H9 (cell line): Measurements from ENCODE around the gene SNUPN. TPM values are rescaled to one million over a fixed set of nuclear protein-coding genes. Genes with fewer than 3 reads are reported as not detected.

ENCODE experiments used
- DNase-seq: peaks from one replicate; pipeline ENCODE4 v3.0.0-alpha.2; 2017
- H2AFZ ChIP-seq: one replicate; pipeline ENCODE4 v1.6.1; 2013; ENCODE audit warnings: mild to moderate bottlenecking, low read length, control low read depth, moderate library complexity
- H2AK5ac ChIP-seq: 2 replicates; pipeline ENCODE4 v1.6.1; 2013; ENCODE audit warnings: low read length, control low read depth, mixed read lengths; ENCODE audit not compliant: insufficient read length
- H2BK120ac ChIP-seq: one replicate; pipeline ENCODE4 v1.6.1; 2013; ENCODE audit warnings: low read depth, mild to moderate bottlenecking, low read length, control low read depth, inconsistent platforms; ENCODE audit not compliant: poor library complexity, severe bottlenecking
- H2BK12ac ChIP-seq: 2 replicates; pipeline ENCODE4 v1.6.1; 2013; ENCODE audit warnings: low read length, control low read depth, mixed read lengths, low read depth; ENCODE audit not compliant: insufficient read length
- H2BK15ac ChIP-seq: 2 replicates; pipeline ENCODE4 v1.6.1; 2013; ENCODE audit warnings: low read depth, low read length, control low read depth
- H2BK20ac ChIP-seq: one replicate; pipeline ENCODE4 v1.6.1; 2013; ENCODE audit warnings: low read depth, mild to moderate bottlenecking, low read length, control low read depth, inconsistent platforms; ENCODE audit not compliant: poor library complexity, severe bottlenecking
- H2BK5ac ChIP-seq: 2 replicates; pipeline ENCODE4 v1.6.1; 2013; ENCODE audit warnings: low read length, control low read depth, mixed read lengths; ENCODE audit not compliant: insufficient read length
- H3K14ac ChIP-seq: 2 replicates; pipeline ENCODE4 v1.6.1; 2013; ENCODE audit warnings: low read length, control low read depth; ENCODE audit not compliant: insufficient read depth
- H3K18ac ChIP-seq: 2 replicates; pipeline ENCODE4 v1.6.1; 2013; ENCODE audit warnings: low read depth, mild to moderate bottlenecking, mixed read lengths, low read length, control low read depth; ENCODE audit not compliant: insufficient read length
- H3K23ac ChIP-seq: 2 replicates; pipeline ENCODE4 v1.6.1; 2013; ENCODE audit warnings: low read length, control low read depth, mixed read lengths, low read depth; ENCODE audit not compliant: insufficient read length
- H3K23me2 ChIP-seq: 2 replicates; pipeline ENCODE4 v1.6.1; 2013; ENCODE audit warnings: low read depth, mild to moderate bottlenecking, mixed read lengths, low read length, control low read depth; ENCODE audit not compliant: insufficient read length, poor library complexity, severe bottlenecking
- H3K27ac ChIP-seq: 2 replicates; pipeline ENCODE4 v1.5.1; 2013; ENCODE audit warnings: low read length, control low read depth, mixed read lengths, low read depth; ENCODE audit not compliant: insufficient read length
- H3K27me3 ChIP-seq: 2 replicates; pipeline ENCODE4 v1.6.1; 2013; ENCODE audit warnings: low read length, control low read depth, inconsistent platforms; ENCODE audit not compliant: insufficient read depth
- H3K4ac ChIP-seq: 2 replicates; pipeline ENCODE4 v1.6.1; 2013; ENCODE audit warnings: low read depth, mild to moderate bottlenecking, control low read depth, inconsistent platforms, low read length, moderate library complexity
- H3K4me1 ChIP-seq: 2 replicates; pipeline ENCODE4 v1.6.1; 2013; ENCODE audit warnings: low read length, control low read depth, inconsistent platforms; ENCODE audit not compliant: insufficient read depth
- H3K4me2 ChIP-seq: 2 replicates; pipeline ENCODE4 v1.6.1; 2013; ENCODE audit warnings: low read length, control low read depth, mixed read lengths; ENCODE audit not compliant: insufficient read length, insufficient read depth
- H3K56ac ChIP-seq: 2 replicates; pipeline ENCODE4 v1.6.1; 2013; ENCODE audit warnings: low read depth, mild to moderate bottlenecking, mixed read lengths, low read length, control low read depth; ENCODE audit not compliant: insufficient read length
- H3K79me1 ChIP-seq: 2 replicates; pipeline ENCODE4 v1.6.1; 2013; ENCODE audit warnings: low read depth, mild to moderate bottlenecking, moderate library complexity, low read length, control low read depth, inconsistent platforms; ENCODE audit not compliant: insufficient read depth, poor library complexity, severe bottlenecking
- H3K79me2 ChIP-seq: 2 replicates; pipeline ENCODE4 v1.6.1; 2013; ENCODE audit warnings: low read length, control low read depth, inconsistent platforms; ENCODE audit not compliant: insufficient read depth
- H3K9ac ChIP-seq: 2 replicates; pipeline ENCODE4 v1.6.1; 2013; ENCODE audit warnings: low read length, control low read depth, mixed read lengths; ENCODE audit not compliant: insufficient read length; ENCODE audit errors: extremely low read depth
- H3K9me3 ChIP-seq: one replicate; pipeline ENCODE4 v1.6.1; 2013; ENCODE audit warnings: low read depth, low read length, inconsistent platforms; ENCODE audit not compliant: control insufficient read depth
- H3T11ph ChIP-seq: one replicate; pipeline ENCODE4 v1.6.1; 2013; ENCODE audit warnings: mild to moderate bottlenecking, low read length, control low read depth, inconsistent platforms
- H4K20me1 ChIP-seq: one replicate; pipeline ENCODE4 v1.6.1; 2013; ENCODE audit not compliant: control insufficient read depth, insufficient read length, insufficient read depth
- H4K5ac ChIP-seq: 2 replicates; pipeline ENCODE4 v1.6.1; 2013; ENCODE audit warnings: low read depth, mild to moderate bottlenecking, mixed read lengths, low read length, control low read depth; ENCODE audit not compliant: insufficient read length
- H4K8ac ChIP-seq: replicated peaks from 2 replicates; pipeline ENCODE4 v1.6.1; 2013; ENCODE audit warnings: low read length, control low read depth, mixed read lengths, low read depth; ENCODE audit not compliant: insufficient read length
- H4K91ac ChIP-seq: 2 replicates; pipeline ENCODE4 v1.6.1; 2013; ENCODE audit warnings: low read depth, mild to moderate bottlenecking, moderate library complexity, mixed read lengths, low read length, control low read depth; ENCODE audit not compliant: insufficient read length
- H3K27ac Mint-ChIP-seq, 3 experiments: 2 replicates in 2 of 3; 3 replicates in 1 of 3; pipeline ENCODE4 v1.8.0; 2020 to 2021; ENCODE audit warnings: mixed read lengths in 3 of 3, mild to moderate bottlenecking in 1 of 3, moderate library complexity in 1 of 3
- H3K27me3 Mint-ChIP-seq: 2 replicates; pipeline ENCODE4 v1.8.0; 2021; ENCODE audit warnings: low read depth, mild to moderate bottlenecking, moderate library complexity, mixed read lengths
- H3K36me3 Mint-ChIP-seq, 3 experiments: 2 replicates in 2 of 3; 3 replicates in 1 of 3; pipeline ENCODE4 v1.8.0; 2020 to 2021; ENCODE audit warnings: low read depth in 3 of 3, mixed read lengths in 3 of 3; ENCODE audit not compliant: insufficient read depth in 1 of 3
- H3K4me1 Mint-ChIP-seq, 2 experiments: 2 replicates each; pipeline ENCODE4 v1.8.0; 2020; ENCODE audit warnings: mixed read lengths in 2 of 2
- H3K4me3 Mint-ChIP-seq, 2 experiments: 2 replicates in 1 of 2; 3 replicates in 1 of 2; pipeline ENCODE4 v1.8.0; 2020 to 2021; ENCODE audit warnings: mild to moderate bottlenecking in 2 of 2, mixed read lengths in 2 of 2, moderate library complexity in 1 of 2
- H3K9me3 Mint-ChIP-seq, 2 experiments: 2 replicates in 1 of 2; 3 replicates in 1 of 2; pipeline ENCODE4 v1.8.0; 2020; ENCODE audit warnings: mild to moderate bottlenecking in 2 of 2, mixed read lengths in 2 of 2, moderate library complexity in 1 of 2
- CTCF ChIP-seq: fragments of 200-600 bp; sonication (generic); conservative IDR thresholded peaks from 3 replicates; pipeline ENCODE4 v1.8.0; 2021; ENCODE audit warnings: antibody characterized with exemption, mild to moderate bottlenecking
- WGBS: extraction: QIAGEN DNeasy Blood & Tissue Kit; methylation state at CpG from one replicate; pipeline ENCODE4 v1.1.7; 2013; ENCODE audit warnings: missing lambda C conversion rate, low lambda C conversion rate, mixed read lengths; ENCODE audit not compliant: insufficient read length; ENCODE audit errors: extremely low coverage; 5-methylcytosine and 5-hydroxymethylcytosine counted together
- total RNA-seq: library from RNA; stranded (reverse); gene quantifications from 2 replicates; pipeline ENCODE4 v1.2.1, GENCODE V29; 2021

The SNUPN gene
- total RNA-seq, 1 experiment from 2014 or later: 32.7 TPM

- Histone ChIP-seq H3K4me2 (no peak overlapping the region), H3K14ac (no peak overlapping the region), H3K27me3 (no peaks in the 10 kb centered on the region), H2BK20ac (no peak overlapping the region), H3K9me3 (no peaks in the 10 kb centered on the region), H3K56ac (no peak overlapping the region), H3K27ac (no peak overlapping the region), H4K91ac (no peak overlapping the region), H2BK5ac (no peak overlapping the region), H4K8ac (no peak overlapping the region), H2BK120ac (no peak overlapping the region), H3K79me2 (no peaks in the 10 kb centered on the region), H3K4me1 (no peaks in the 10 kb centered on the region), H3K79me1 (no peaks in the 10 kb centered on the region), H4K20me1 (no peaks in the 10 kb centered on the region), H2BK12ac (no peak overlapping the region), H2BK15ac (no peak overlapping the region), H2AK5ac (no peak overlapping the region), H3K4ac (no peak overlapping the region), H4K5ac (no peak overlapping the region), H3K18ac (no peak overlapping the region), H3K9ac (no peak overlapping the region), H3K23me2 (no peaks in the 10 kb centered on the region), H3T11ph (no peak overlapping the region), H2AFZ (no peak overlapping the region), H3K23ac (no peak overlapping the region)
- no peaks in the 10 kb centered on the region for H3K9me3 Mint-ChIP-seq
- peaks cover 28 to 64% (median 47%) of the 10 kb centered on the region in 3 experiments for H3K36me3 Mint-ChIP-seq
- no CpG with 5 or more reads among the region's 6 CpGs for WGBS
- no peak overlapping the region for H3K27ac Mint-ChIP-seq
- no peaks in the 10 kb centered on the region for H3K27me3 Mint-ChIP-seq
- H3K4me1 Mint-ChIP-seq: no peaks in the 10 kb centered on the region
- no peak for DNase-seq
- H3K4me3 Mint-ChIP-seq: no peak overlapping the region
- no peak for TF ChIP-seq CTCF
Observed at GRCh38 chr15:75606711-75607699, 18.5 kb downstream of the SNUPN start.
